GM23248 (cell line): ENCODE measurements around the gene SCNN1B.

Experiments used
- EZH2 ChIP-seq: fragments of 200-600 bp; sonication (generic); IDR thresholded peaks from 2 replicates; pipeline ENCODE4 v1.6.1; 2018; ENCODE audit warnings: antibody characterized with exemption, mild to moderate bottlenecking; ENCODE audit not compliant: insufficient read depth, poor library complexity, severe bottlenecking
- EZH2phosphoT487 ChIP-seq: fragments of 200-600 bp; sonication (generic); IDR thresholded peaks from 2 replicates; pipeline ENCODE4 v1.6.1; 2018; ENCODE audit warnings: antibody characterized with exemption, moderate library complexity, mild to moderate bottlenecking, low read depth; ENCODE audit not compliant: insufficient read depth

DNA sequence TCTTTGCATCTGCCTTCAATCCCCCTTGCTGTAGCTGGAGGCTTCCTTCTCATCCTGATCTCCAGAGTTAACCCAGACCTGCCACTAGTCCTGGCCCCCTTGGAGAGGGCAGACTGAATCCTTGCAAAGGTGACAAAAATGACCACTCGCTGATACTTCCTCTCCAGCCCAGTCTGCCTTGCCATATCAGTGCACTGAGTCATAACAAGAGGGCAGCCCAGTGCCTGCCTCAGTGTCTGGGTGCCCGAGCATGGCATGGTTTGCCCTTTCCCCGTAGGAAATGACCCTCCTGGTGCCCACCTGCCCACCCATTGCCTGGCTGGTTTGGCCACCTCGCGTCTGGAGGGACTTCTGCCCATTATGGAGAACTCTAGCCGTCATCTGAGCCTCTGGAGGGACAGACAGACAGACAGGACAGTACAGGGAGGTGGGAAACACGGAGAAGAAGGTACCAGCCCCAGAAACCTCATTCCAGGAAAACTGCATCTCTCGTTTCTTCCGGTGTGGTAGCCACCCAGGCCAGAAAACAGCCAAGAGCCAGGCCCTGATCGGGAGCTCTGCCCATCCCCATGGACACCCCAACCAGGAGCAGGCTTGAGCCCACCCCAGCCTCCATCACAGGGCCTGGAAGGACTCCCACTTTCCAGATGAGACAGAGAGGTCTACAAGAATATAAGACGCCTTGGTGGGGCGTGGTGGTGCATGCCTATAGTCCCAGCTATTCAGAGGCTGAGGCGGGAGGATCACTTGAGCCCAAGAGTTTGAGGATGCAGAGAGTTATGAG is 71.5 kb downstream of the SCNN1B start:
- no peak for TF ChIP-seq EZH2
- no peak for TF ChIP-seq EZH2phosphoT487
